Lung (tissue), 12 donors: Measurements from ENCODE around the gene DCP1A. TPM values are rescaled to one million over a fixed set of nuclear protein-coding genes. Genes with fewer than 3 reads are reported as not detected.

Experiments used
- ATAC-seq: fragments of 200-7000 bp; cut with Tn5 transposase; one replicate; pipeline ENCODE4 v1.9.1; 2020; ENCODE audit warnings: moderate number of reproducible peaks; ENCODE audit not compliant: insufficient read depth, low FRiP score
- DNase-seq, 3 donors: peaks; one replicate each; pipeline ENCODE4 v3.0.0-alpha.2; 2013 to 2017
- H3K27ac ChIP-seq, 2 donors: one replicate each; pipeline ENCODE4 v1.5.1; 2013; ENCODE audit warnings: mild to moderate bottlenecking in 2 of 2, moderate library complexity in 2 of 2, control low read depth in 1 of 2, inconsistent platforms in 1 of 2, low read depth in 1 of 2, low read length in 1 of 2
- H3K27me3 ChIP-seq, 3 donors: one replicate each; pipeline ENCODE4 v1.5.1; 2013; ENCODE audit warnings: low read length in 2 of 3; ENCODE audit not compliant: control insufficient read depth in 3 of 3, insufficient read depth in 3 of 3
- H3K36me3 ChIP-seq, 4 donors: one replicate each; pipeline ENCODE4 v1.5.1; 2013; ENCODE audit warnings: low read length in 4 of 4, mild to moderate bottlenecking in 1 of 4, moderate library complexity in 1 of 4; ENCODE audit not compliant: control insufficient read depth in 4 of 4, insufficient read depth in 4 of 4
- H3K4me1 ChIP-seq, 5 donors: one replicate each; pipeline ENCODE4 v1.5.1; 2013; ENCODE audit warnings: low read length in 5 of 5, mild to moderate bottlenecking in 2 of 5, moderate library complexity in 1 of 5; ENCODE audit not compliant: control insufficient read depth in 5 of 5, insufficient read depth in 5 of 5
- H3K4me3 ChIP-seq: one replicate; pipeline ENCODE4 v1.5.1; 2013; ENCODE audit warnings: mild to moderate bottlenecking, control low read depth, moderate library complexity
- H3K9ac ChIP-seq, 2 donors: one replicate each; pipeline ENCODE4 v1.5.1; 2013; ENCODE audit warnings: low read length in 2 of 2, control low read depth in 1 of 2; ENCODE audit not compliant: insufficient read depth in 1 of 2
- H3K9me3 ChIP-seq, 4 donors: one replicate each; pipeline ENCODE4 v1.5.1; 2013; ENCODE audit warnings: low read length in 3 of 4, mild to moderate bottlenecking in 1 of 4, moderate library complexity in 1 of 4; ENCODE audit not compliant: control insufficient read depth in 4 of 4, insufficient read depth in 3 of 4
- CTCF ChIP-seq: IDR thresholded peaks from 2 replicates; pipeline ENCODE4 v1.5.1; 2012; ENCODE audit warnings: mild to moderate bottlenecking; ENCODE audit errors: control extremely low read depth, extremely low read depth
- WGBS, 2 donors: extraction: QIAGEN DNeasy Blood & Tissue Kit; methylation state at CpG; one replicate each; pipeline ENCODE4 v1.1.7; 2013; 5-methylcytosine and 5-hydroxymethylcytosine counted together
- polyA plus RNA-seq, 2 donors: library from polyadenylated mRNA; stranded (reverse); fragments of 200-250 nt; gene quantifications; one replicate each; pipeline ENCODE4 v1.2.1, GENCODE V29; 2013
- total RNA-seq, 2 donors: library from RNA; depleted of rRNA in 1 of 2; stranded (reverse); fragments of >200 nt in 1 of 2; gene quantifications; one replicate each; pipeline ENCODE4 v1.2.1, GENCODE V29; 2014 to 2021
- donor health status: control.
- donor health status: control.
- donor health status: Bipolar disorder and iron deficiency.
- donor health status: healthy.
- donor health status: DM: yes; HTN: yes; CAD: no.

DCP1A gene
- total and polyA plus RNA-seq, 4 donors: 5.9 to 29.3 (median 14.9) TPM

GRCh38 chr3:53380306-53380705 lies 33.0 kb upstream of the DCP1A start:
- H3K9ac ChIP-seq: no peak overlapping the region
- 67 to 73% methylated on average over 1 of the region's 1 CpG for WGBS, 2 donors
- H3K36me3 ChIP-seq: no peaks in the 10 kb centered on the region
- TF ChIP-seq CTCF: no peak
- DNase-seq (no peak), ATAC-seq (no peak)
- no peak overlapping the region for H3K4me3 ChIP-seq
- peaks cover 0 to 8% (median 0%) of the 10 kb centered on the region in 5 donors for H3K4me1 ChIP-seq
- H3K27ac ChIP-seq: no peak overlapping the region
- H3K27me3 ChIP-seq: peaks cover 0 to 2% (median 0%) of the 10 kb centered on the region in 3 donors
- H3K9me3 ChIP-seq: no peaks in the 10 kb centered on the region

- no peak for TF ChIP-seq CTCF
- WGBS, 2 donors: 74 to 95% methylated on average over 1 of the region's 1 CpG
Measured at GRCh38 chr3:53379898-53380297, 32.6 kb upstream of the DCP1A start.

GRCh38 chr3:53377794-53378193 lies 30.5 kb upstream of the DCP1A start:
- DNase-seq (no peak), ATAC-seq (no peak)
- no peaks in the 10 kb centered on the region for H3K9me3 ChIP-seq
- H3K9ac ChIP-seq: no peak overlapping the region
- 49 to 67% methylated on average over 4 of the region's 4 CpGs for WGBS, 2 donors
- peaks cover 0 to 2% (median 0%) of the 10 kb centered on the region in 3 donors for H3K27me3 ChIP-seq
- no peak for TF ChIP-seq CTCF
- H3K36me3 ChIP-seq: no peaks in the 10 kb centered on the region
- H3K4me1 ChIP-seq: peaks cover 0 to 8% (median 0%) of the 10 kb centered on the region in 5 donors
- H3K27ac ChIP-seq: no peak overlapping the region
- H3K4me3 ChIP-seq: no peak overlapping the region

More at GRCh38 chr3:53379898-53380297, 32.6 kb upstream of the DCP1A start:
- peak in 1 of 3 donors; percentile 32 for DNase-seq
- Histone ChIP-seq H3K9me3 (no peaks in the 10 kb centered on the region), H3K4me1 (peaks cover 0 to 8% (median 0%) of the 10 kb centered on the region in 5 donors), H3K9ac (no peak overlapping the region), H3K27me3 (peaks cover 0 to 2% (median 0%) of the 10 kb centered on the region in 3 donors), H3K36me3 (no peaks in the 10 kb centered on the region), H3K27ac (no peak overlapping the region), H3K4me3 (no peak overlapping the region)
- no peak for ATAC-seq

- no peaks in the 10 kb centered on the region for H3K36me3 ChIP-seq
- no peak for TF ChIP-seq CTCF
- H3K4me1 ChIP-seq: peaks cover 0 to 8% (median 0%) of the 10 kb centered on the region in 5 donors
- H3K9me3 ChIP-seq: no peaks in the 10 kb centered on the region
- no peak overlapping the region for H3K27ac ChIP-seq
- ATAC-seq (no peak), DNase-seq (no peak)
- H3K4me3 ChIP-seq: no peak overlapping the region
- no peak overlapping the region for H3K9ac ChIP-seq
- peaks cover 0 to 2% (median 0%) of the 10 kb centered on the region in 3 donors for H3K27me3 ChIP-seq
- WGBS, 2 donors: 84 to 90% methylated on average over 3 of the region's 3 CpGs
Measured at GRCh38 chr3:53376679-53377078, 29.3 kb upstream of the DCP1A start.
